ENCODE results near the gene COPG2.

COPG2 gene

DNA sequence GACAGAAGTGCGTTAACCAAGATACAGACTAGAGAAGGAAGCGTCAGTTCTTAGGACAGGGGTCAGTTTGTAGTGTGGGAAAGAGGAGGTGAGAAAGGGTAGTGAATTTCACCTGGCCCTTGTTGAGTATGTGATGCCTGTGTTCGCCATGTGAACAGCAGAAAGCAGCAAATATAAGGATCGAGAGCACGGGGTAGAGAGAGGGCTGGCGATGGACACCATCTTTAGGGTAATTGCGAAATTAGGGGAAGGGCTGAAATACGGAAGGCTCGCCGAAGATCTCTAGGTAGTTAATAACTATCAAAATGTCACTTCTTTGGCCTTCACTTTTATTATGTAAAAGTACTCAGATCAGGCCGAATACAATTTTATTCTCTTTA, 182.8 kb downstream of the COPG2 start:
- TF ChIP-seq, protein P1, sequence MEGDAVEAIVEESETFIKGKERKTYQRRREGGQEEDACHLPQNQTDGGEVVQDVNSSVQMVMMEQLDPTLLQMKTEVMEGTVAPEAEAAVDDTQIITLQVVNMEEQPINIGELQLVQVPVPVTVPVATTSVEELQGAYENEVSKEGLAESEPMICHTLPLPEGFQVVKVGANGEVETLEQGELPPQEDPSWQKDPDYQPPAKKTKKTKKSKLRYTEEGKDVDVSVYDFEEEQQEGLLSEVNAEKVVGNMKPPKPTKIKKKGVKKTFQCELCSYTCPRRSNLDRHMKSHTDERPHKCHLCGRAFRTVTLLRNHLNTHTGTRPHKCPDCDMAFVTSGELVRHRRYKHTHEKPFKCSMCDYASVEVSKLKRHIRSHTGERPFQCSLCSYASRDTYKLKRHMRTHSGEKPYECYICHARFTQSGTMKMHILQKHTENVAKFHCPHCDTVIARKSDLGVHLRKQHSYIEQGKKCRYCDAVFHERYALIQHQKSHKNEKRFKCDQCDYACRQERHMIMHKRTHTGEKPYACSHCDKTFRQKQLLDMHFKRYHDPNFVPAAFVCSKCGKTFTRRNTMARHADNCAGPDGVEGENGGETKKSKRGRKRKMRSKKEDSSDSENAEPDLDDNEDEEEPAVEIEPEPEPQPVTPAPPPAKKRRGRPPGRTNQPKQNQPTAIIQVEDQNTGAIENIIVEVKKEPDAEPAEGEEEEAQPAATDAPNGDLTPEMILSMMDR (IDR thresholded peaks at IDR 0.05; ENCODE audit: low read depth, low read length) = no peak
- no peak overlapping the region for H3K4me3 ChIP-seq (ENCODE audit: low read depth, low read length)

DNA sequence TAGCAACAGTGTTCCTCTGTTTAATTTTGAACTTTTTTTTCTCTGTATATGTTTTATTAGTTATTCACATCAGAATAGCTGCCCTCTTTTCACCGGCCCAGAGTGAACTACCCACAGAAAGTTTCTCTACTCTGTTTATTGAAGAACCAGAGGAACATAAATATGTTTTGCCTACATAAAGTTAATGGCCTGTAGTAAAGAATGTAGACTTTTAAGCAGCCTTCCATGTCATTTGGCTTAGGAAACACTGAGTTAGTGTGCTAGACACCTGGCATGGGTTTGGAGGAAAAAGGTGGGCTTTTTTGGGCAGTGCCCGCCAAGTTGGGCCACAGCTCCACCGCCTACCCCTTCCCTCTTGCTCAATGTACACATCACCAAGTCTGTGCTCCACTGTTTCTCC, 185.5 kb downstream of the COPG2 start:
- H3K4me3 ChIP-seq (ENCODE audit: low read depth, low read length) = no peak overlapping the region
- TF ChIP-seq, protein P1 (IDR thresholded peaks at IDR 0.05; ENCODE audit: low read depth, low read length) = no peak

DNA sequence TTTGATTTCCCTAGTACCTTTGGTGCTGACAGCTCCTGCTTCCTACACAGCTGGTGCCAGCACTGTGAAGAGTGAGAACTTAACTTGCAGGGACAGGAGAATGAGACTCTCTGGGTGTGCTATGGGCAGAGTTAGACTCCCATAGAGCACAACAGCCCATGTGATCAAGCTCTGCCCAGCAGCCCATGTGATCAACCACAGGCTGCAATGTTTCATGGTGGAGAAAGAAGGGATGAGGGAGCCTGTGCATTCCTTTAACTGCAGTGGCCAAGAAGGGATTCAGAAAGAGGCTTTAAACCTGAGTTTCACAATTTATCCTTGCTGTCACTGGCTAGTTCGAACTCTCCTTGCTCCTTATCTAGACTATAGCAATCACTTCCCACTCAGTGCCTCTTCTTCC, 186.7 kb downstream of the COPG2 start:
- no peak overlapping the region for H3K4me3 ChIP-seq (ENCODE audit: low read depth, low read length)
- TF ChIP-seq, protein P1 (IDR thresholded peaks at IDR 0.05; ENCODE audit: low read depth, low read length) = no peak

DNA sequence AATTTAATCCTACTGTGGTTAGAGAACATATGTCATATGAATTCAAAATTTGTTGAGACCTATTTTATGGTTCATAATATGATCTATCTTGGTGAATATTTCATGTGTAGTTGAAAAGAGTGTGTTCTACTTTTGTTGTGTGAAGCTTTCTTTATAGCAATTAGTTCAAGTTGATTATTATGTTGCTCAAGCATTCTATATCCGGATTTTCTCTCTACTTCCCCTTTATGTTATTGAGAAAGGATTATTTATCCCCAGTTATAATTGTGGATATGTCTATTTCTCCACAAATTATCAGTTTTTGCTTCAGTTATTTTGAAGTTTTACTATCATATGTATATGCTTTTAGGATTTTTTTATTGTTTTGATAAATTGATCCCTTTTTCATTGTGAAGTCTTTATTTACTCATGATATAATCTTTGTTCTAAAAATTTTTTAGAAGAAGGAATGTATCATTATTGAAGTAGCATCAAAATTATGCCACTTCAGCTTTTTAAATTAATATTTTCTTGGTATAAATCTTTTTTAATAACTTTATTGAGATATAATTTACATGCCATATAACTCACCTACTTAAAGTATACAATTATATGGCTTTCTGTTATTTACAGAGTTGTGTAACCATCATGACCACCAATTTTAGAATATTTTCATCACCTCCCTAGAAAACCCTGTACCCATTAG, 188.7 kb downstream of the COPG2 start:
- H3K4me3 ChIP-seq (ENCODE audit: low read depth, low read length) = no peak overlapping the region
- TF ChIP-seq, protein P1 (IDR thresholded peaks at IDR 0.05; ENCODE audit: low read depth, low read length) = no peak

DNA sequence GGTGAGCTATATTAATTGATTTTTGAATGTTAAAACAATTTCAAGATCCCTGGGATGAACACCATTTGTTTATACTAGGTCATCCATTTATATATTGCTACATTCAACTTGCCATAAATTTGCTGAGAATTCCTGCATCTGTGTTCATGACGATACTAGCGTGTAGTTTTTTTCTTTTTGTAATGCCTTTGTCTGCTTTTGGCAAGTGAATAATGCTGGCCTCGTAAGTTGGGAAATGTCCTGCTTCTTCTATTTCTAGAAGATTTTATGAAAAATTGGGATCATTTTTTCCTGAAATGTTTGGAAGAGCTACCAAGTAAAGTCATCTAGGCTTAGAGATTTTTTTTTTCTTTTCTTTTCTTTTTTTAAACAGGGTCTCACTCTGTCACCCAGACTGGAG, 189.6 kb downstream of the COPG2 start:
- TF ChIP-seq, protein P1 (IDR thresholded peaks at IDR 0.05; ENCODE audit: low read depth, low read length) = no peak
- no peak overlapping the region for H3K4me3 ChIP-seq (ENCODE audit: low read depth, low read length)

DNA sequence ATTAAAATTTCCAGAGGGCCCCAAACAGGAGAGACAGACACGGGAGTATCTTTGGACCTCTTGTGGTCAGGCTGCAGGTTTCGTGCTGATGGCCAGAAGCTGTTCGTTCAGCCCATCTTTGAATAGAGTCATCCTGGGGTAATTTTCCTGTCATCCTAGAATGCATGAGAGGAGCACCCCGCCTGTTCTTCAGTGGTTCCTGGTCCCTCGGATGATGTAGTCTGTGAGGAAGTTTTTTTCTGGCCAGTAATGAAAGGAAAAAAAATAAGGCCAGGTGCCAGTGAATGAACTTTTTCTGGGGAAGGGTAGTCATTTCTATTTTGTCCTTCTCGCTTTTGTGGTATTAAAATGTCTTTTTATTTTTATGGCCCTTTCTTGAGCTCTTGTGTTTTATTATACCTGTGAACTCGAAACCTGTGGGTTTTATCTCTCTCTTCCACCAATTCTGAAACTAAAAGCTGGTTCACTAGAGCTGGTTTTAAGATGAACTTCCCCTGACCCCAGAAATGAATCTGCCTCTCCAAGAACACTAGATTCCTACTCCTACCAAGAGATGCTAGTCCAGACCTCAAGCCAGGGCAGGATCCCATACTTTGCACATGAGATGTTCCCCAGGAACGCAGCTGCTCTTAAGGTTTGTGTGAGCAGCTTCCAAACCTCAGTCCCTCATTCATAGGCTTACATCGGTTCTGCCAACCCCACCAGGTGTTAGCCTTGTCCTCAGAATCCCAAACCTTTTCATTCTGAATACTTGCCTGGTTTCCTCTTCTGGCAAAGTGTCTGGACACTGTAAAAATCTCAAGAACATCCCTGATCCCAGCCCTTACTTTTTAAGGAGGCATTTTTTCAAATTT, 192.0 kb downstream of the COPG2 start:
- H3K4me3 ChIP-seq (ENCODE audit: low read depth, low read length) = no peak overlapping the region
- TF ChIP-seq, protein P1 (IDR thresholded peaks at IDR 0.05; ENCODE audit: low read depth, low read length) = no peak

DNA sequence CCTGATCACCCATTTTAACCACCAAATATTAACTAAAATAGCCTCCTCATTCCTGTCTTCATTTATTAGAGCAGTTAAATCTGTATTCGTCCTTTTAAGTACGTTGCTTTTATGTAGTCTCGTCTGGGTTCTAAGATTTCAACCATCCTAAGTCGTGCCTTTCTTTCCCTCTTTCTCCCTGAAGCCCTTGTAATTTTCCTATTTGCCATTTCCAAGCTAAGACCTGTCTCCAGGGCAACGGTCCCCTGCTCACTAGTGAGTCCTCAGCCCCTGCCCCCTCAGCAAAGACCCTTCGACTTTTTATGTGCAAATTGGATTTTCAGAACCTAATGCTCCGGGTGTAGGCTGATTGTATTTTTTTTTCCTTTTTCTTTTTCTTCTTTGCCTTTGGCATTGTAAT, 192.8 kb downstream of the COPG2 start:
- no peak overlapping the region for H3K4me3 ChIP-seq (ENCODE audit: low read depth, low read length)

More for the DNA sequence above, 192.8 kb downstream of the COPG2 start:
- TF ChIP-seq, protein P1 (IDR thresholded peaks at IDR 0.05; ENCODE audit: low read depth, low read length) = no peak

All from WI38 (cell line).